Stimulated activated CD8-positive, alpha-beta memory T cell treated with anti-CD3 and anti-CD28 coated beads, Interleukin-7, amount 100 ng/mL, for 24 hours (primary cell): ENCODE data around the gene TRAPPC5.
A peak's percentile ranks its signal among the peaks of the same experiment; 100 is the strongest.

Source experiments
- DNase-seq: peaks from one replicate; pipeline ENCODE4 v3.0.0-alpha.2; 2020; ENCODE audit warnings: low read depth

Gene TRAPPC5

GRCh38 chr19:7701049-7701653 is 20.5 kb downstream of the TRAPPC5 start:
- DNase-seq, result no peak

DNA sequence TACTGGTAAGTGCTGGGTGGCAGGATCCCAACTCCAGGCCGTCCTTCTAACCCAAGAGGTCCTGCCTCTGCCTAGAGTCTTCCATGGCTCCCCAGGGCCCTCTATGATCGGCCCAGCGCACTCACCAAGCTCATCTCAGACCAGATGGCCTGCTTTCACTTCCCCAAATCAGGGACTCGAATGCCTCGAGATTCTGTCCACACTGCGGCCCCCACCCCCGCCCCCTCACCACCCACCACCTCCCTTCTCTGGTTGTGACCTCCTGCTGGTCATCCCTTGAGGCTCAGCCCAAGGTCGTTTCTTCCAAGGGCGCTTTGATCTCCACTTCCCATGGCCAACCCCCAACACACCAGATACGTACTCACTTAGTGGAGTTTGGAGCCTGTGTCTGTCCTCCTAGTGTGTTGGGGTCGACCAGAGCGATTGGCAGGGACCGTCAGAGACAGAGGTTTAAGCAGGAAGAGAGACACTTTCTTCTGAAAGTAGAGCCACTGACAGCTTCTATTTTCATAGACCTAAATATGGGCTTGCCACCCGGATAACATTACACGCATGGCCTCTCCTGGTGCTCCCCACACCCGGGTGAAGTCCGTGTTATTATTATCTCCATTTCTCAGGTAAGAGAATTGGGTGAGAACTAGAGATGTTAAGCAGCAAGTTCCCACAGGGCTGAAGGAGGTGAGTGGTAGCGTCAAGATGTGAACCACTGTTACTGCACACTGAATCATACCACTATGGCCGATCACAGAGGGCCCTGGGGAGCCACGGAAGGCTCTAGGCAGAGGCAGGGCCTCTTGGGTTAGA is 21.2 kb downstream of the TRAPPC5 start, which contains the start of gene FCER2:
Gene FCER2 (minus strand): TSS at position 478 of the 804 bp plus-strand sequence. CDS start 2,371 bp downstream, outside the sequence.
- DNase-seq, result no peak

DNA sequence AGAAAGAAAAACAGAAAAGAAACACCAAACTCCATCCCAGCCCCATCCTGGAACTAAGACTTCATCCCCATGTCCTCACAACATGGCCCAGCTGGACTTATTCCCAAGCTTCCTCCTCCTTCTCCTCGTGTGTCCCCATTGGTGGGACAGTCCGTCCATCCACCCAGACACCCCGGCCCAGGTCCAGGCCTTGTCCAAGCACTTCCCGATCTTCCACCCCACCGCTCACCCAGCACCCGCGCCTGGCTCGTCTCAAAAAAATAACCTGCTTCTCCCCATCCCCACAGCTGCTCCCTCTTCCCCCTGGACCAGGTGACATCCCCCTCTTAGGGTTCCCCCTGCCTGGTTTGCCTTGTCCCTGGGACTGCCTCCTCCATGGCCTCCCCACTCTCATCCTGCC is 22.7 kb downstream of the TRAPPC5 start:
- no peak for DNase-seq

GRCh38 chr19:7704280-7705060 is 23.8 kb downstream of the TRAPPC5 start:
- no peak for DNase-seq

- peak; percentile 47 for DNase-seq
These were observed 25.0 kb downstream of the TRAPPC5 start for GRCh38 chr19:7705387-7706187.

GRCh38 chr19:7706188-7706954 is 25.7 kb downstream of the TRAPPC5 start:
- no peak for DNase-seq

- DNase-seq, result no peak
These were observed 26.4 kb downstream of the TRAPPC5 start for GRCh38 chr19:7706955-7707456.

DNA sequence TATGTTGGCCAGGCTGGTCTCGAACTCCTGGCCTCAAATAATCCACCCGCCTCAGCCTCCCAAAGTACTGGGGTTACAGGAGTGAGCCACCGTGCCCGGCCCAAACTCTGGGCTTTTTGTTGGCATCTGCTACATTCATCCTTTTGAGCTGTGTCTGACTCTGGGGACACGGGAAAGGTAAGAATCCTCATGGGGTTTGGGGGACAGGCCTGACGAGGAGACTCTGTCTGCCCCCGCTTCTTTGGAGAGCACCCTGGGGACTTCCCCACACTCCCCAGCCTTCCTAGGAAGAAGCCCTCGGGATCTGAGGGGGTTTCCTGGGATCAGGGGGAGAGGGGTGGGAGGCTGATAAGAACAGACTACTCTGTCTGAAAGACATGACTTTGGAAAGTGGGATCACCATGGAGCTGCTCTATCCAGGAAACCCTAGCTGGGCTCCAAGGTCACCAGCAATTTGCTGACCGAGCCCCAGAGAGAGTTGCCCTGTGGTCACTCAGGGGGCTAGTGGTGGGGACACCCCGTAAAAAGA is 29.4 kb downstream of the TRAPPC5 start:
- DNase-seq, result no peak

GRCh38 chr19:7710616-7711015 is 30.0 kb downstream of the TRAPPC5 start:
- DNase-seq, result no peak

- no peak for DNase-seq
These were observed 35.0 kb downstream of the TRAPPC5 start for GRCh38 chr19:7715671-7716070.

DNA sequence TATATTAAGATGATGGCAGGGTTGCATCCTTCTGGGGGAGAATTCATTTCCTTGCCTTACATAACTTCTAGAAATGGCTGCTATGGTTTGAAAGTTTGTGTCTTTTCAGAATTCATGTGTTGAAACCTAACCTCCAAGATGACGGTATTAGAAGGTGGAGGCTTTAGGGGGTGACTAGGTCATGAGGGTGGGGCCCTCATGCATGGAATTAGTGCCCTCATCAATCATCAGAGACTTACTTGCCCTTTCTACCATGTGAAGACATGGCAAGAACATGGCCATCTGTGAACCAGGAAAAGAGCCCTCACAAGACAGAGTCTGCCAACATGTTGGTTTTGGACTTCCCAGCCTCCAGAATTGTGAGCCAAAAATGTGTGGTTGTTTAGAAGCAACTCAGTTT is 36.1 kb downstream of the TRAPPC5 start:
- DNase-seq, result no peak

DNA sequence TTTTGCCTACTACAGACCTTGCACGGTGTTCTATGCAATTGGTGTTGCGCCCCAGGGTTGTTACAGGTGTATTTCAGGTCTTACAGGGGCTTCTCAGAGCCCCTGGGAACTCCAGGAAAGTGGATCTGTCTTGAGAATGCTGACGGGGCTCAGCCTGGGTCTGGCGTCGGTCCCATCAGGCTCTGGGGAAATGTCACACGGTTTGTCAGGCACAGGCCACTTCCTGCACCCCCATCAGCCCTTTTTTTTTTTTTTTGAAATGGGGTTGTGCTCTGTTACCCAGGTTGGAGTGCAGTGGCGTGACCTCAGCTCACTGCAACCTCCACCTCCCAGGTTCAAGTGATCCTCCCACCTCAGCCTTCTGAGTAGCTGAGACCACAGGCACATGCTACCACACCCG is 38.0 kb downstream of the TRAPPC5 start:
- DNase-seq, result no peak

- no peak for DNase-seq
These were observed 39.7 kb downstream of the TRAPPC5 start for GRCh38 chr19:7720351-7720750.

DNA sequence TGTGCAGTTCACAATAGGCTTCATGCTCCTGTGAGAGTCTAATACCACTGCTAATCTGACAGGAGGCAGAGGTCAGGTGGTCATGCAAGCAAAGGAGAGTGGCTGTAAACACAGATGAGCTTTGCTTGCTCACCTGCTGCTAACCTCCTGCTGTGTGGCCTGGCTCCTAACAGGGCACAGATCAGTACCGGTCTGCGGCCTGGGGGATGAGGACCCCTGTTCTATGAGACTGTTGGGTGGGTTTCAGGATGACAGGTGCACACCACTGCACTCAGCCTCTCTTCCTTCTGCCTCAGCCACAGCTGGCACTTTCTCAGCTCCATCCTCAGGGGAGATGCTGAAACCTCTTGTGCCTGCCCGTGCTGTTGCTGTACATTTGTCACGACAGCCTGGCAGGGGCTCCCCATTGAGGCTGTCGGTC is 41.6 kb downstream of the TRAPPC5 start:
- DNase-seq, result no peak

DNA sequence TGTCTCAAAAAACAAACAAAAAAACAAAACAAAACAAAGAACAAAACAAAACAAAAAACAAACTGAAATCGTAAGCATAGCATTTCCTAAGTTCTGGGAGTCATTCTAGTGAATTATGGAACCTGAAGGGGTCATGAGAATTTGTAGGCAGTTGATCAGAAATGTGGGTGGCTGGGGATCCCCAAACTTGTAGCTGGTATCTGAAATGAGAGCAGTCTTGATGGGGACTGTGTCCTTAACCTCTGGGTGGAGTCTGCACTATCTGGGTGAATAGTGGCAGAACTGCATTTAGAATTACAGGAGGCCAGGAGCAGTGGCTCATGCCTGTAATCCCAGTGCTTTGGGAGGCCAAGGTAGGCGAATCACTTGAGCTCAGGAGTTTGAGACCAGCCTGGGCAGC is 45.2 kb downstream of the TRAPPC5 start:
- DNase-seq, result no peak

- DNase-seq, result no peak
These were observed 48.6 kb downstream of the TRAPPC5 start for GRCh38 chr19:7729211-7729610.

DNA sequence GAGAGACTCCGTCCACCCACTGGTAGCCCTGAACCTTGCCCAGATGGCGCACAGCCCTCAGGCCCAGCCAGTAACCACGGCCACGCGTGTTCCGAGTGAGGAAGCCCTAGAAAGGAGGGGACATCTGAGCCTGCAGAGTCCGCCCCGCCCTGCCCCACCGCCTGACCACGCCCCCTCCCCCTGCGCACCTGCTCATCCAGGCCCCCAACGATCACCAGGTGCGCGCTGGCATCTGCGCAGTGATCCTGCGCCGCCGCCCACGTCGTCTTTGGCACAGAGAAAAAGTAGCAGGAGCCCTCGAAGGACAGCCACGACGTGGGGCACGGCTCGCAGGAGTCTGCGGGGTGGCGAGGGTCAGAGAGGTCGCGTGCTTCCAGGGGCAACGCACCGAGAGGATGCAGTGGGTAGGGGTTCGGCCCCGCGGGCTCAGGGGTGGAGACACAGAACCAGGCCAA is 49.2 kb downstream of the TRAPPC5 start:
- DNase-seq, result no peak

GRCh38 chr19:7730286-7731217 is 49.9 kb downstream of the TRAPPC5 start:
- no peak for DNase-seq

- no peak for DNase-seq
These were observed 50.6 kb downstream of the TRAPPC5 start for GRCh38 chr19:7731218-7731595.

DNA sequence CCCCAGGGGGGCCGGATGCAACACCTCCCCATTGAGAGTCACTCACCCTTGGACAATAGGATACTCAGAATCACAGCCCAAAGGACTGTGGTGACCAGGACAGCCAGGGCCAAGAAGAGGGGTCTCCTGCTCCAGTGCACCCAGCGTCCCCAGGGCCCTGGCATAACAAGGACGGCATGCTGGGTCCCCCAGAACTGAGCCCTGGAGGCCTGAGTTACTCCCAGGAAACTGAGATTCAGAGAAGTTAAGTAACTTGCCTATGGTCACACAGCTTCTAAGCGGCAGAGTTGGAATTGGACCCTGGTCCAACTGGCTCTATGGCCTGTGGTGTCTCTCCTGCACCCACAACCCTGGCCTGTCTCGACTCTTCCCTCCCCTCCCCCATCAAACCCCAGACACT is 51.0 kb downstream of the TRAPPC5 start:
- no peak for DNase-seq
